ENCODE results near the gene CCDC27. TPM values are rescaled to one million over a fixed set of nuclear protein-coding genes. Genes with fewer than 3 reads are reported as not detected.

Gene CCDC27
- total and polyA plus RNA-seq, 2 of the 13 experiments (the other 11 are each of a cell fraction or from before 2014, with no cell fraction given) = not detected

- TF ChIP-seq ZNF280D (CRISPR knock-in tag; IDR thresholded peaks at IDR 0.05) (no peak), POLR2G (IDR thresholded peaks at IDR 0.05; ENCODE audit: low read depth, low read length) (no peak), HNRNPLL (IDR thresholded peaks at IDR 0.05; ENCODE audit: low read depth, low read length, poor library complexity, severe bottlenecking) (no peak), SOX6 (IDR thresholded peaks at IDR 0.05) (no peak), SOX6 (CRISPR knock-in tag; IDR thresholded peaks at IDR 0.05) (no peak), FOXK2 (IDR thresholded peaks at IDR 0.05) (no peak), SALL1 (CRISPR knock-in tag; IDR thresholded peaks at IDR 0.05) (0 out of 2 replicates have a peak, but pooled peaks have one; percentile 3), NFYC (CRISPR knock-in tag; IDR thresholded peaks at IDR 0.05) (no peak), SP1 (IDR thresholded peaks at IDR 0.05) (no peak), SP1 (CRISPR knock-in tag; IDR thresholded peaks at IDR 0.05) (no peak), FOXM1 (CRISPR knock-in tag; IDR thresholded peaks at IDR 0.05) (no peak), CEBPG (CRISPR knock-in tag; IDR thresholded peaks at IDR 0.05) (no peak), NCOA2 (CRISPR knock-in tag; IDR thresholded peaks at IDR 0.05) (no peak), ZNF609 (CRISPR knock-in tag; IDR thresholded peaks at IDR 0.05; ENCODE audit: borderline replicate concordance) (no peak), TGIF2 (CRISPR knock-in tag; IDR thresholded peaks at IDR 0.05) (peak; percentile 55; the same call in 1 of the 2 replicates), CHCHD3 (CRISPR knock-in tag; IDR thresholded peaks at IDR 0.05) (0 out of 2 replicates have a peak, but pooled peaks have one; percentile 82), HMGA1 (CRISPR knock-in tag; conservative IDR thresholded peaks at IDR 0.05) (no peak), HOXD1 (CRISPR knock-in tag; IDR thresholded peaks at IDR 0.05) (no peak)
- TF ChIP-seq, protein P1, sequence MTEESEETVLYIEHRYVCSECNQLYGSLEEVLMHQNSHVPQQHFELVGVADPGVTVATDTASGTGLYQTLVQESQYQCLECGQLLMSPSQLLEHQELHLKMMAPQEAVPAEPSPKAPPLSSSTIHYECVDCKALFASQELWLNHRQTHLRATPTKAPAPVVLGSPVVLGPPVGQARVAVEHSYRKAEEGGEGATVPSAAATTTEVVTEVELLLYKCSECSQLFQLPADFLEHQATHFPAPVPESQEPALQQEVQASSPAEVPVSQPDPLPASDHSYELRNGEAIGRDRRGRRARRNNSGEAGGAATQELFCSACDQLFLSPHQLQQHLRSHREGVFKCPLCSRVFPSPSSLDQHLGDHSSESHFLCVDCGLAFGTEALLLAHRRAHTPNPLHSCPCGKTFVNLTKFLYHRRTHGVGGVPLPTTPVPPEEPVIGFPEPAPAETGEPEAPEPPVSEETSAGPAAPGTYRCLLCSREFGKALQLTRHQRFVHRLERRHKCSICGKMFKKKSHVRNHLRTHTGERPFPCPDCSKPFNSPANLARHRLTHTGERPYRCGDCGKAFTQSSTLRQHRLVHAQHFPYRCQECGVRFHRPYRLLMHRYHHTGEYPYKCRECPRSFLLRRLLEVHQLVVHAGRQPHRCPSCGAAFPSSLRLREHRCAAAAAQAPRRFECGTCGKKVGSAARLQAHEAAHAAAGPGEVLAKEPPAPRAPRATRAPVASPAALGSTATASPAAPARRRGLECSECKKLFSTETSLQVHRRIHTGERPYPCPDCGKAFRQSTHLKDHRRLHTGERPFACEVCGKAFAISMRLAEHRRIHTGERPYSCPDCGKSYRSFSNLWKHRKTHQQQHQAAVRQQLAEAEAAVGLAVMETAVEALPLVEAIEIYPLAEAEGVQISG (CRISPR knock-in tag; IDR thresholded peaks at IDR 0.05) = no peak
- TF ChIP-seq, protein P2, sequence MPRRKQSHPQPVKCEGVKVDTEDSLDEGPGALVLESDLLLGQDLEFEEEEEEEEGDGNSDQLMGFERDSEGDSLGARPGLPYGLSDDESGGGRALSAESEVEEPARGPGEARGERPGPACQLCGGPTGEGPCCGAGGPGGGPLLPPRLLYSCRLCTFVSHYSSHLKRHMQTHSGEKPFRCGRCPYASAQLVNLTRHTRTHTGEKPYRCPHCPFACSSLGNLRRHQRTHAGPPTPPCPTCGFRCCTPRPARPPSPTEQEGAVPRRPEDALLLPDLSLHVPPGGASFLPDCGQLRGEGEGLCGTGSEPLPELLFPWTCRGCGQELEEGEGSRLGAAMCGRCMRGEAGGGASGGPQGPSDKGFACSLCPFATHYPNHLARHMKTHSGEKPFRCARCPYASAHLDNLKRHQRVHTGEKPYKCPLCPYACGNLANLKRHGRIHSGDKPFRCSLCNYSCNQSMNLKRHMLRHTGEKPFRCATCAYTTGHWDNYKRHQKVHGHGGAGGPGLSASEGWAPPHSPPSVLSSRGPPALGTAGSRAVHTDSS (CRISPR knock-in tag; conservative IDR thresholded peaks at IDR 0.05) = no peak
Measured at GRCh38 chr1:3774946-3775489, 22.8 kb downstream of the CCDC27 start (continued).
